NK-92 (cell line): ENCODE data around the gene RPS19BP1.

ENCODE experiments used
- DNase-seq: peaks from one replicate; lab custom pipeline; 2025; ENCODE audit not compliant: unreplicated experiment; lab: John Stamatoyannopoulos, UW

Gene RPS19BP1

DNA sequence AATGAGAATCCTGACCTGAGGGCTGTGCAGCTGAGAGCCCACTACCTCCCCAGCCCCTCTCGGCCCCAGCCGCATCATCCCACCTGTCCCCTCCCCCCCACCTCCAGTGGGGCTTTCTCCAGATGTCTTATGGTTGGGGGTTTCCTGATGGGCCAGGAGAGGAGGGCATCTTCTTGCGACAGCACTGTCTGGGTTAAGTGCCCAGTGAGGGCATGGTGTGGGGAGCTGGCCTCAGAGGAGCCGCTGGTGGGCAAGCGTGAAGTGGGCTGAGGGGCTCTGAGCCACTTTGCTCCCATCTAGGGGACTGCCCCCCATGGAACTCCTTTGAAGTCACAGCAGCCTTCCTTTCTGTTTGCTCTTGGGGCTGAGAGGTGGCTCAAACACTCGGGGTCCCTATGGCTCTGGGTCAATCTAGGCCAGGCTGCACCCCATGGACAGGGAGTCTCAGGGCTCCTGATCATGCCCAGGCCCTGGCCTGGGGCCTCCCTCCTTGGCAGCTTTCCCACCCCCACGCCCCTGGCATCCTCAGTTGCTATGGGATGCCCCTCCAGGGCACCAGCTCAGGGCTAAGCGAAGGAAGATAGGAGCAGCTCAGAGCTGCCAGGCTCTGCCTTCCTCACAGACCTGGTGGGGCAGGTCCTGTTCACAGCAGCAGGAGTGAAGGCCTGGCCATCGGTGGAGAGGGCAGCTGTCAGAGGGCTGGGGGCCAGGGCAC, 41.4 kb downstream of the RPS19BP1 start:
- DNase-seq = no peak

DNA sequence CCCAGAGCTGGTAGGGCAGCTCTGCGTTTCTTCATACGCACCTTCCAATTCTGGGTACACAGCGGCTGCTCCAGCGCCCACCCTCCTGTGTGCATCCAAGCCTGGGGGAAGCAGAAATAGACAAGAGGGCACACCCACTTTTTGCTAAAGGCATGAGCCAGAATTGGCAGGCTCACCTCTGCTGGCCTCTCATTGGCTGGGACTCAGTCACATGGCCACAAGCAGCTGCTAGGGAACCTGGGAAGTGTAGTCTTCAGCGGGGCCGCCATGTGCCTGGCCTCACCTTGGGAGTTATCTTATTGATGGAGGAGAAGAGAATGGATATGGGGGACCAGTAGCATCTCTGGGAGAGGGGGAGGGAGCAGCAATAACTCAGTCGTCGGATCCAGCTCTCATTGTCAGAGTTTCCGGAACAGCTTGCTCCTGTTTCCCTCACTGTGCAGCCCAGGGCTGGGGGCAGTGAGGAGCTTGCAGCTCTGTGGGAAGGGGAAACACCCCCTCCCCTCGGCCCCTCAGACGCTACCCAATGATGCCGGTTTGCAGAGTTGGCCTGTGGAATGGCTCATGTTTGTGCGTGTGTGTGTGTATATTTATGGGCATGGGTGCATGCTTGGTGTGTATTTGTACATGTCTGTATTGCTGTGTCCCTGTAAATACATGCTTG, 42.3 kb downstream of the RPS19BP1 start:
- DNase-seq = no peak

DNA sequence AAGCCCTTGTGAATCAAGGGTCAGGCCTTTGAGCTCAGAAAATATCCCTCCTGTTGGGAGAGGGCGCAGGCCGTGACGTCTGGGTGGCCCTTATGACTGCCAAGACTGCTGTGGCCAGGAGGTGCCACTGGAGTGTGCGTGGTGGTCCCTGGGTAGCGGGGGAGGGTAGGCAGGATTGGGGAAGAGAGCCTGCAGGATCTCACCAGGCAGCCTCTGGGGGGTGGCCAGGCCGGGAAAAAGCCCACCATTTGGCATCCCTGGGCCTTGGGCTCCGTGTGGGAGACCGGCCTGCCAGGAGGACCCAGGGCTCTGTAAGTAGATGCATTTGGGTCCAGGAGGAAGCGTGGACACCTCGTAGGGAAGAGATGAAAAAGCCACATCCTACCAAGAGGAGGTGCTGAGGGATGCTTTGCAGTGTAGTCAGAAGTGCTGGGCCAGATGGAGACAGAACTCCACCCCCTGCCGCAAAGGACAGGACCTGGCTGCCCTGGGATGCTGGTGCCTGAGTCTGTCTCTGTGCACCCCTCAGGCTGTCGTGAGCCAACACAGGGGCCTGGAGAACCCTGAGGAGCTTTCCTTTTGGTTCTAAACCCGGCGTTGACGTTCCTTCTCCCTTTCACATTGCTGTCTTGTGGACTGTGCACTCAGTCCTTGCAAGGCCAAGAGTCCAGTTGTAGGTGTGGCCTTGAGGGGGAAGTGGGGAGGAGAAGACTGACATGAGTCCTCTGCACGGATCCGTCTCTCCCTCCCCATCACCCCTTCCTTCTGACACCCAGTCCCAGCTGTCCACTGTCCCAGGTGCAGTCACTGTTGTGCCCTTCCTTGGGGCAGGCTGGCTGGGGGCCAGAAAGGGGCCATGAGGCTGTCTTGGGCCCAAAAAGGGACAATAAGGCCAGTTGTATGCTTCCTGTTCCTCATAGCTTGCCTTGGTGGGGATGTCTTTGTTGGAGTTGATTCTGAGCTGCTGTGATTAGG, 43.2 kb downstream of the RPS19BP1 start:
- DNase-seq = no peak

DNA sequence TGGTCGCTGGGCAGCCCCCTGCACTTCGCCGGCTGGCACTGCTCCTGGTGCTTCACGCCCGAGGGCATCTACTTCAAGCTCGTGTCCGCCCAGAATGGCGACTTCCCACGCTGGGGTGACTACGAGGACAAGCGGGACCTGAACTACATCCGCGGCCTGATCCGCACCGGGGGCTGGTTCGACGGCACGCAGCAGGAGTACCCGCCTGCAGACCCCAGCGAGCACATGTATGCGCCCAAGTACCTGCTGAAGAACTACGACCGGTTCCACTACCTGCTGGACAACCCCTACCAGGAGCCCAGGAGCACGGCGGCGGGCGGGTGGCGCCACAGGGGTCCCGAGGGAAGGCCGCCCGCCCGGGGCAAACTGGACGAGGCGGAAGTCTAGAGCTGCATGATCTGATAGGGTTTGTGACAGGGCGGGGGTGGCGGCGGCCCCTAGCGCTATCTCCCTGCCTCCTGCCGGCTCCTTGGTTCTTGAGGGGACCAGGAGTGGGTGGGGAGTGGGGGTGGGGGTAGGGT, 43.9 kb downstream of the RPS19BP1 start:
- no peak for DNase-seq

DNA sequence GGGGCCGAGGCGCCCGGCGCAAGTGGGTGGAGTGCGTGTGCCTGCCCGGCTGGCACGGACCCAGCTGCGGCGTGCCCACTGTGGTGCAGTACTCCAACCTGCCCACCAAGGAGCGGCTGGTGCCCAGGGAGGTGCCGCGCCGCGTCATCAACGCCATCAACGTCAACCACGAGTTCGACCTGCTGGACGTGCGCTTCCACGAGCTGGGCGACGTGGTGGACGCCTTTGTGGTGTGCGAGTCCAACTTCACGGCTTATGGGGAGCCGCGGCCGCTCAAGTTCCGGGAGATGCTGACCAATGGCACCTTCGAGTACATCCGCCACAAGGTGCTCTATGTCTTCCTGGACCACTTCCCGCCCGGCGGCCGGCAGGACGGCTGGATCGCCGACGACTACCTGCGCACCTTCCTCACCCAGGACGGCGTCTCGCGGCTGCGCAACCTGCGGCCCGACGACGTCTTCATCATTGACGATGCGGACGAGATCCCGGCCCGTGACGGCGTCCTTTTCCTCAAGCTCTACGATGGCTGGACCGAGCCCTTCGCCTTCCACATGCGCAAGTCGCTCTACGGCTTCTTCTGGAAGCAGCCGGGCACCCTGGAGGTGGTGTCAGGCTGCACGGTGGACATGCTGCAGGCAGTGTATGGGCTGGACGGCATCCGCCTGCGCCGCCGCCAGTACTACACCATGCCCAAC, 44.6 kb downstream of the RPS19BP1 start:
- DNase-seq = no peak

DNA sequence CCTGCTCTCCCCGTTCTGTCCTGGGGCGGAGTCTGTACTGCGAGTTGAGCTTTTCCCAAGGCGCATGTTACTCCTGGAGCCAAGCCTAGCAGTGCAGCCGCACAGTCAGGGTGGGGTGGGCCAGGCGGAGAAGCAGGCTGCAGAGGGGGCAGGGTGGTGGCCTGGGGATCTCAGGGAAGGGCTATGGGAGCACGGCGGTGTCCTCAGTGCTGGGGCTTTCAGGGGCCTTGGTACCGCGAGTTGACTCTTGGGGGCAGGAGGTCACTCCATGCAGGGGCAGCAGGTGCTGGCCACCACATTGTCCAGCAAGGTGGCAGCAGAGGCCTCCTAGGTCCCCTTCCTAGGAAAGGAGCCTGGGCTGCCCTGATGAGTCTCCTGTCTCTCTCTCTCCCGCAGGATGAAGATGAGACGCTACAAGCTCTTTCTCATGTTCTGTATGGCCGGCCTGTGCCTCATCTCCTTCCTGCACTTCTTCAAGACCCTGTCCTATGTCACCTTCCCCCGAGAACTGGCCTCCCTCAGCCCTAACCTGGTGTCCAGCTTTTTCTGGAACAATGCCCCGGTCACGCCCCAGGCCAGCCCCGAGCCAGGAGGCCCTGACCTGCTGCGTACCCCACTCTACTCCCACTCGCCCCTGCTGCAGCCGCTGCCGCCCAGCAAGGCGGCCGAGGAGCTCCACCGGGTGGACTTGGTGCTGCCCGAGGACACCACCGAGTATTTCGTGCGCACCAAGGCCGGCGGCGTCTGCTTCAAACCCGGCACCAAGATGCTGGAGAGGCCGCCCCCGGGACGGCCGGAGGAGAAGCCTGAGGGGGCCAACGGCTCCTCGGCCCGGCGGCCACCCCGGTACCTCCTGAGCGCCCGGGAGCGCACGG, 45.4 kb downstream of the RPS19BP1 start:
- DNase-seq = no peak

DNA sequence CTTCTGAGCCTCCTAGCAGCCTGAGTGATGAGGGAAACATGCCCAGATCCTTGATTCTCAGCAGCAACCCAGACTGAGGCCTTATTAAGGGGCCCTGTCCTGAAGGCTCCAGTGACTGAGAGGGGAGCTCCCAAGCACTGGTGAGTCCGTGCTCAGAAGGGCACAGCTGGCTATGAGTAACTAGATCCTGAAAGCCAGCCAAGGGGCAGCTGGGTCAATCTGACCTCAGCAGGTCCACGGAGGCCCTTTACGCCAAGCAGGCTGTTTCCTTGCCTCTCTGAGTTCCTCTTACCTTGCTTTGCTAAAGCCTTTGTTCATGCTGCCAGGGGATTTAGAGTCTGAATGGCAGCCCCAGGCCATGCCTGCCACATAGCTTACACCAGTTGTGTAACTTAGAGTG, 49.8 kb downstream of the RPS19BP1 start:
- no peak for DNase-seq

DNA sequence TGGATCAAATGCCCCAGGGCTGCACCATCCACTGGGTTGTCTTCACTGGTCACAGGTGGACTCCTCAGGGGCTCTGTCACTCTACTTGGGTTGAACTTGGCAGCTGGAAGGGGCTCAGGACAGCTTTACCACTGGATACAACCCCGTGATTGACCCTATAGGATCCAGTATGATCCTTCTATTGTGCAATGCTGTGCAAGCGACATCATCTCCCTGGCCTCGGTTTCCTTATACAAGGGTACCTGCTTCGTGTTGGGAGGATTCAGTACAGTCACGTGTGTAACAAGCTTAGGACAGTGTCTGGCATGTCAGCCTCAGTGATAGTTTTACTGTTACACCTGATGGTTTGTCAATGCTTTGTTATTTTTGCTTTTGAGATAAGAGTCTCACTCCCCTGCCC, 51.0 kb downstream of the RPS19BP1 start:
- no peak for DNase-seq

DNA sequence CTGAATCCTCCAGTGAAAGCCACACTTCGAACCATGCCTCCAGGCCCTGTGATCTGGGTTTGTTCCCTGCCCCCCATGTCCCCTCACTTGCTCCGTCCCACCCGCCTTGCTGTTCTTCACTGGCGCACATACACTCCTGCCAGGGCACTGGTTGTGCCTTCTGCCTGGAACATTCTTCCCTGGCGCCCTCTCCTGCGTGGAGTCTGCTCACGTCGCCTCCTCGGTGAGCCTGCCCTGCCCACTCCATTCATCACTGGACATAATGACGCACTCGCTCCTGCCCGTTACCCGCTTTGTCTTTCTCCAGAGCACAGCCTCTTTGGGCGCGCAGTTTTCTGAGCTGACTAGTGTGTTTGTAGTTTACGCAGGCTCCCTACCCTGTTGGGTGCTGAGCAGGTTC, 51.5 kb downstream of the RPS19BP1 start:
- DNase-seq = no peak

DNA sequence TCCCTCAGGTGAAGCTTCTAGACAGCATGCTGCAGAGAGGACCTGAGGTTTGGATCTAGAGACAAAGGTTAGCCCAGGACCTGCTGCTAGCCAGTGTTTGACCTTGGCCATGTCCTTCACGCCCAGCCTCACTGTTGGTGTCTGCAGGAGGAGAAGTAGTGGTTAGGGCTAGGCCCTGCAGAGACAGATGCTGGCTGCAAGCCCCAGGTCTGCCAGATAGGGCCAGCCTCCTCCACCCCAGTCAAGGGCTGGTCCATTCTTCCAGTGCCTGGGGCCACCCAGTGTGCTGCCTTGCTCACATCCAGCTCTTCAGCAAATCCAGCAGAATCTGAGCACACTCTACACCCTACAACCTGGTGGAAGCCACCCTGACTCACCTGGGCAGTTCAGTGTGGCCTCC, 52.0 kb downstream of the RPS19BP1 start:
- DNase-seq = no peak

DNA sequence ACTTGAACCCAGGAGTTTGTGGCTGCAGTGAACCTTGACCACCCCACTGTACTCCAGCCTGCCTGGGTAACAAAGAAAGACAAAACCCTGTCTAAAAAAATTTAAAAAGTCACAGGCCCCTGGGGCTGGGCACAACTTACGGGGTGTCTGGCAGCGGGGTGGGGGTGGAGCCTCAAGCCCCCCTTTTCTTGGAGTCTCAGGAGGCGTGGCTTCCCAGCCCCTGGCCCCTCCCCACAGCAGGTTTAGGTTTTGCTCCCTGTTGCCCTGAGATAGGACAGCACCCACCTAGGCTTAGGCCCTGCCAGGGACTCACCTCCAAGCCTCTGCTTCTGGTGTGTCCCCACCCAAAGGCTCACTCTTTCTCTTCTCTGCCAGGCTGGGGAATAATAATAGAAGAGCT, 53.3 kb downstream of the RPS19BP1 start:
- DNase-seq = no peak
